HG03066 (cell line): Measurements from ENCODE around the gene SLC7A5.
"Not testable (repeated sequence)": the region's sequence is repeated elsewhere in the genome, so short reads cannot be mapped to it uniquely, and the experiment has no call there.

Experiments used
- ATAC-seq: cut with Tn5 transposase; IDR thresholded peaks from one replicate; pipeline ENCODE4 v1.9.1; 2021; ENCODE audit warnings: low read depth; ENCODE audit not compliant: unreplicated experiment

SLC7A5 gene

GRCh38 chr16:87835882-87836331 is 33.4 kb downstream of the SLC7A5 start:
- no peak for ATAC-seq

GRCh38 chr16:87834668-87835473 is 34.4 kb downstream of the SLC7A5 start:
- ATAC-seq = no peak

- no peak for ATAC-seq
Observed at GRCh38 chr16:87834005-87834667, 35.2 kb downstream of the SLC7A5 start.

GRCh38 chr16:87833548-87833947 is 35.8 kb downstream of the SLC7A5 start:
- ATAC-seq = no peak

GRCh38 chr16:87832741-87833502 is 36.4 kb downstream of the SLC7A5 start:
- no peak for ATAC-seq

- no peak for ATAC-seq
Observed at GRCh38 chr16:87832137-87832527, 37.2 kb downstream of the SLC7A5 start.

- no peak for ATAC-seq
Observed at GRCh38 chr16:87831421-87832136, 37.7 kb downstream of the SLC7A5 start.

- no peak for ATAC-seq
Observed at GRCh38 chr16:87830673-87831420, 38.5 kb downstream of the SLC7A5 start.

- no peak for ATAC-seq
Observed at GRCh38 chr16:87829988-87830672, 39.2 kb downstream of the SLC7A5 start.

- no peak for ATAC-seq
Observed at GRCh38 chr16:87829622-87829980, 39.7 kb downstream of the SLC7A5 start.

GRCh38 chr16:87828907-87829621 is 40.2 kb downstream of the SLC7A5 start:
- ATAC-seq = no peak

- ATAC-seq = no peak
Observed at GRCh38 chr16:87828071-87828906, 41.0 kb downstream of the SLC7A5 start.

- not testable (repeated sequence) for ATAC-seq
Observed at GRCh38 chr16:87827588-87827915, 41.8 kb downstream of the SLC7A5 start.

GRCh38 chr16:87826798-87827587 is 42.3 kb downstream of the SLC7A5 start:
- no peak for ATAC-seq

GRCh38 chr16:87826407-87826797 is 42.9 kb downstream of the SLC7A5 start:
- ATAC-seq = not testable (repeated sequence)

GRCh38 chr16:87825842-87826120 is 43.5 kb downstream of the SLC7A5 start:
- ATAC-seq = not testable (repeated sequence)

- no peak for ATAC-seq
Observed at GRCh38 chr16:87824991-87825841, 44.1 kb downstream of the SLC7A5 start.
